NCI-H2196 (cell line): Measurements from ENCODE around the gene PAK4.

Source experiments
- DNase-seq: peaks from one replicate; lab custom pipeline; 2025; ENCODE audit not compliant: unreplicated experiment; lab: John Stamatoyannopoulos, UW

The PAK4 gene

GRCh38 chr19:39145180-39145953, 19.8 kb downstream of the PAK4 start:
- DNase-seq: no peak

- DNase-seq: no peak
Measured at GRCh38 chr19:39146091-39146490, 20.5 kb downstream of the PAK4 start.

GRCh38 chr19:39146686-39147450, 21.3 kb downstream of the PAK4 start:
- DNase-seq: no peak

GRCh38 chr19:39147480-39147879, 21.9 kb downstream of the PAK4 start:
- DNase-seq: no peak

- no peak for DNase-seq
Measured at GRCh38 chr19:39148939-39149529, 23.4 kb downstream of the PAK4 start.

- no peak for DNase-seq
Measured at GRCh38 chr19:39150235-39150634, 24.6 kb downstream of the PAK4 start.

GRCh38 chr19:39150807-39151600, 25.4 kb downstream of the PAK4 start:
- DNase-seq: no peak

GRCh38 chr19:39152066-39152465, 26.5 kb downstream of the PAK4 start:
- DNase-seq: no peak

GRCh38 chr19:39154100-39154628, 28.6 kb downstream of the PAK4 start:
- no peak for DNase-seq

GRCh38 chr19:39154629-39155100, 29.1 kb downstream of the PAK4 start:
- no peak for DNase-seq

GRCh38 chr19:39155114-39155700, 29.6 kb downstream of the PAK4 start:
- DNase-seq: no peak

- no peak for DNase-seq
Measured at GRCh38 chr19:39155741-39156140, 30.2 kb downstream of the PAK4 start.

- DNase-seq: no peak
Measured at GRCh38 chr19:39156326-39157230, 31.0 kb downstream of the PAK4 start.

- no peak for DNase-seq
Measured at GRCh38 chr19:39157275-39157996, 31.9 kb downstream of the PAK4 start.

GRCh38 chr19:39157997-39158389, 32.4 kb downstream of the PAK4 start:
- DNase-seq: no peak

GRCh38 chr19:39158646-39159260, 33.2 kb downstream of the PAK4 start:
- DNase-seq: no peak

GRCh38 chr19:39160523-39160861, 34.9 kb downstream of the PAK4 start:
- DNase-seq: no peak

- DNase-seq: no peak
Measured at GRCh38 chr19:39160889-39161672, 35.5 kb downstream of the PAK4 start.
